Endodermal cell (in vitro differentiated cells): ENCODE data around the gene PCDHA13. TPM values are rescaled to one million over a fixed set of nuclear protein-coding genes. Genes with fewer than 3 reads are reported as not detected.

Experiments used
- DNase-seq: peaks from one replicate; pipeline ENCODE4 v3.0.0-alpha.2; 2017
- H3K27ac ChIP-seq: 2 replicates; pipeline ENCODE4 v1.5.1; 2013; ENCODE audit warnings: mild to moderate bottlenecking, low read depth, low read length, moderate library complexity
- H3K27me3 ChIP-seq: 2 replicates; pipeline ENCODE4 v1.6.1; 2013; ENCODE audit warnings: mild to moderate bottlenecking, low read length, moderate library complexity; ENCODE audit not compliant: insufficient read depth, control insufficient read depth, poor library complexity, severe bottlenecking
- H3K36me3 ChIP-seq: 2 replicates; pipeline ENCODE4 v1.7.0; 2013; ENCODE audit warnings: mild to moderate bottlenecking, low read length, moderate library complexity; ENCODE audit not compliant: control insufficient read depth, insufficient read depth
- H3K4me1 ChIP-seq: one replicate; pipeline ENCODE4 v1.7.0; 2013; ENCODE audit warnings: low read length; ENCODE audit not compliant: control insufficient read depth, insufficient read depth
- H3K4me3 ChIP-seq: 2 replicates; pipeline ENCODE4 v1.5.1; 2013; ENCODE audit warnings: mild to moderate bottlenecking, low read length, moderate library complexity
- H3K9ac ChIP-seq: 2 replicates; pipeline ENCODE4 v1.6.1; 2013; ENCODE audit warnings: mild to moderate bottlenecking, low read length, moderate library complexity; ENCODE audit not compliant: poor library complexity, severe bottlenecking; ENCODE audit errors: extremely low read depth
- H3K9me3 ChIP-seq: 2 replicates; pipeline ENCODE4 v1.6.1; 2013; ENCODE audit warnings: mild to moderate bottlenecking, low read length, moderate library complexity; ENCODE audit not compliant: control insufficient read depth
- H3K27ac Mint-ChIP-seq: 2 replicates; pipeline ENCODE4 v1.8.0; 2020; ENCODE audit warnings: mixed read lengths
- H3K27me3 Mint-ChIP-seq: 2 replicates; pipeline ENCODE4 v1.8.0; 2021; ENCODE audit warnings: mild to moderate bottlenecking, mixed read lengths; ENCODE audit not compliant: insufficient read depth
- H3K36me3 Mint-ChIP-seq: 2 replicates; pipeline ENCODE4 v1.8.0; 2020; ENCODE audit warnings: low read depth, mixed read lengths
- H3K4me1 Mint-ChIP-seq: 2 replicates; pipeline ENCODE4 v1.8.0; 2020; ENCODE audit warnings: mixed read lengths
- H3K4me3 Mint-ChIP-seq: 2 replicates; pipeline ENCODE4 v1.8.0; 2020; ENCODE audit warnings: mild to moderate bottlenecking, moderate library complexity, mixed read lengths
- H3K9me3 Mint-ChIP-seq: 2 replicates; pipeline ENCODE4 v1.8.0; 2020; ENCODE audit warnings: mild to moderate bottlenecking, mixed read lengths
- WGBS, 2 experiments: methylation state at CpG; one replicate each; pipeline versions ENCODE4 v1.1.5 to v1.1.7; 2013; ENCODE audit warnings: missing lambda C conversion rate in 2 of 2, mixed read lengths in 1 of 2; ENCODE audit not compliant: insufficient coverage in 1 of 2, insufficient read length in 1 of 2; 5-methylcytosine and 5-hydroxymethylcytosine counted together
- total RNA-seq, 2 donors: library from RNA; stranded (reverse); fragmentation: NEBNext Ultra II Directional in 1 of 2; extraction: Animal tissue kit (Norgen Biotek cat#: 25700) in 1 of 2; gene quantifications; 2 replicates in 1 of 2; 3 replicates in 1 of 2; pipeline ENCODE4 v1.2.1, GENCODE V29; 2021
- TF ChIP-seq, protein P1 (sequence below): fragments of 200-600 bp; sonication (generic); conservative IDR thresholded peaks from 2 replicates; pipeline ENCODE4 v1.5.0; 2021; ENCODE audit warnings: antibody characterized with exemption, mild to moderate bottlenecking

PCDHA13 gene
- total RNA-seq, 2 donors from 2014 or later: 1.2 to 3.8 TPM

DNA sequence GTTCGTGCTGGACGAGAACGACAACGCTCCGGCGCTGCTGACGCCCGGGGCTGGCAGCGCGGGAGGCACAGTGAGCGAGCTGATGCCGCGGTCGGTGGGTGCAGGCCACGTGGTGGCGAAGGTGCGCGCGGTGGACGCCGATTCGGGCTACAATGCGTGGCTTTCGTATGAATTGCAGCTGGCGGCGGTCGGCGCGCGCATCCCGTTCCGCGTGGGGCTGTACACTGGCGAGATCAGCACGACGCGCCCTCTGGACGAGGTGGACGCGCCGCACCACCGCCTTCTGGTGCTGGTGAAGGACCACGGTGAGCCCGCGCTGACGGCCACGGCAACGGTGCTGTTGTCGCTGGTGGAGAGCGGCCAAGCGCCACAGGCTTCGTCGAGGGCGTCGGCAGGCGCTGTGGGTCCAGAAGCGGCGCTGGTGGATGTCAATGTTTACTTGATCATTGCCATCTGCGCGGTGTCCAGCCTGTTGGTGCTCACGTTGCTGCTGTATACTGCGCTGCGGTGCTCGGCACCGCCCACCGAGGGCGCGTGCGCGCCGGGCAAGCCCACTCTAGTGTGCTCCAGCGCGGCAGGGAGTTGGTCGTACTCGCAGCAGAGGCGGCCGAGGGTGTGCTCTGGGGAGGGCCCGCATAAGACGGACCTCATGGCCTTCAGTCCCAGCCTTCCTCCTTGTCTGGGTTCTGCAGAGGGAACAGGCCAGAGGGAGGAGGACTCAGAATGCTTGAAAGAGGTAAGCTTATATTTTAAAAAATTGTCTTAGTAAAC, 2.2 kb downstream of the PCDHA13 start:
- Mint-ChIP-seq H3K27ac (no peak overlapping the region), H3K4me1 (no peaks in the 10 kb centered on the region), H3K36me3 (peaks cover 22% of the 10 kb centered on the region), H3K27me3 (no peaks in the 10 kb centered on the region), H3K9me3 (peaks cover 5% of the 10 kb centered on the region), H3K4me3 (no peak overlapping the region)
- H3K4me1 ChIP-seq: no peaks in the 10 kb centered on the region
- no peak overlapping the region for H3K4me3 ChIP-seq
- TF ChIP-seq, protein P1, sequence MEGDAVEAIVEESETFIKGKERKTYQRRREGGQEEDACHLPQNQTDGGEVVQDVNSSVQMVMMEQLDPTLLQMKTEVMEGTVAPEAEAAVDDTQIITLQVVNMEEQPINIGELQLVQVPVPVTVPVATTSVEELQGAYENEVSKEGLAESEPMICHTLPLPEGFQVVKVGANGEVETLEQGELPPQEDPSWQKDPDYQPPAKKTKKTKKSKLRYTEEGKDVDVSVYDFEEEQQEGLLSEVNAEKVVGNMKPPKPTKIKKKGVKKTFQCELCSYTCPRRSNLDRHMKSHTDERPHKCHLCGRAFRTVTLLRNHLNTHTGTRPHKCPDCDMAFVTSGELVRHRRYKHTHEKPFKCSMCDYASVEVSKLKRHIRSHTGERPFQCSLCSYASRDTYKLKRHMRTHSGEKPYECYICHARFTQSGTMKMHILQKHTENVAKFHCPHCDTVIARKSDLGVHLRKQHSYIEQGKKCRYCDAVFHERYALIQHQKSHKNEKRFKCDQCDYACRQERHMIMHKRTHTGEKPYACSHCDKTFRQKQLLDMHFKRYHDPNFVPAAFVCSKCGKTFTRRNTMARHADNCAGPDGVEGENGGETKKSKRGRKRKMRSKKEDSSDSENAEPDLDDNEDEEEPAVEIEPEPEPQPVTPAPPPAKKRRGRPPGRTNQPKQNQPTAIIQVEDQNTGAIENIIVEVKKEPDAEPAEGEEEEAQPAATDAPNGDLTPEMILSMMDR: no peak
- H3K36me3 ChIP-seq: peaks cover 16% of the 10 kb centered on the region
- H3K9me3 ChIP-seq: peaks cover 4% of the 10 kb centered on the region
- 97 to 98% methylated on average over 51 to 79 of the region's 79 CpGs for WGBS, 2 experiments
- DNase-seq: peak; percentile 38
- no peaks in the 10 kb centered on the region for H3K27me3 ChIP-seq
- no peak overlapping the region for H3K9ac ChIP-seq
- H3K27ac ChIP-seq: no peak overlapping the region

DNA sequence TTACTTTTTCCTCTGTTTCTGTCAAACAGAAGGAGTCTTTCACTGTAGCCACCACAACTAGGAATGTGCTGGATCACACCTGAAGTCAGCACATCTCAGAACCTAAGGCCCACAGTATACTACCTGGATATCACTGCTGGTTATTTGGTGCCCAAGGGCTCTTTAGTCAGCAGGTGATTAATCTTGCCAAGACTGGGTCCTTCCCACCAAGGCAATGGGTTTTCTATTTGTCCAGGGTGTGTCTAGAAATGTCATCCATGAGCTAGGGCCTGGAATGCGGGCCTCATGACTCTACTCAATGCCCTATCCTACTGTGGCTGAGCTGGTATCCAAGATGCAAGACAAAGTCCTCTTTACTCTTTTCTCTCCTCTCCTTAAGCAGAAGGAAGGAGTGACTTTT, 34.4 kb downstream of the PCDHA13 start:
- Histone ChIP-seq H3K9me3 (no peaks in the 10 kb centered on the region), H3K36me3 (no peaks in the 10 kb centered on the region), H3K9ac (no peak overlapping the region), H3K27me3 (no peaks in the 10 kb centered on the region), H3K4me3 (no peak overlapping the region), H3K4me1 (no peaks in the 10 kb centered on the region), H3K27ac (no peak overlapping the region)
- WGBS, 2 experiments: 83 to 96% methylated on average over 1 of the region's 1 CpG
- TF ChIP-seq, protein P1: no peak
- Mint-ChIP-seq H3K4me3 (no peak overlapping the region), H3K9me3 (peaks cover 9% of the 10 kb centered on the region), H3K27me3 (peaks cover 2% of the 10 kb centered on the region), H3K4me1 (no peaks in the 10 kb centered on the region), H3K36me3 (peaks cover 3% of the 10 kb centered on the region), H3K27ac (no peak overlapping the region)
- no peak for DNase-seq

DNA sequence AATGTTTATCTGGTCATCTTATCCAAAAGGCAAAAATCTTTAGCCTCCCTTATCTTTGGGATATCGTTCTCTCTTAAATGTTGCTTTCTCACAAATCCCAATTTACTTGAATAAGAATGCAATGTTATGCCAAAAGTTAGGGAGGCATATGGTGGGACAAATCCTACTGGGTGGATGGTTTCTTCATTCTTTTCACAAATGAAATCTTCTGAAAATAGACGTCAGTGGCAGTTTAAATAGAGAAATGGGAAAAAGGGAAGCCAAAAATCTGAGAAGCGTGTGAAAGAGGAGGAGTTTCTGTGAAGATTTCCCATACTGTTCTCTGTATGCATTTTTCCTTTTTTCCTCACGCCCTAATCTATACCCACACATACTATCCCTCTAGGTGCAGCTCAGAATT, 41.7 kb downstream of the PCDHA13 start:
- H3K27me3 Mint-ChIP-seq: peaks cover 34% of the 10 kb centered on the region
- Histone ChIP-seq H3K27me3 (peaks cover 29% of the 10 kb centered on the region), H3K4me1 (no peaks in the 10 kb centered on the region), H3K9ac (no peak overlapping the region), H3K4me3 (no peak overlapping the region), H3K36me3 (no peaks in the 10 kb centered on the region), H3K27ac (no peak overlapping the region), H3K9me3 (no peaks in the 10 kb centered on the region)
- no peaks in the 10 kb centered on the region for H3K9me3 Mint-ChIP-seq
- 90 to 100% methylated on average over 2 to 4 of the region's 4 CpGs for WGBS, 2 experiments
- H3K36me3 Mint-ChIP-seq: no peaks in the 10 kb centered on the region
- no peak for DNase-seq
- no peak overlapping the region for H3K27ac Mint-ChIP-seq
- TF ChIP-seq, protein P1: no peak
- H3K4me3 Mint-ChIP-seq: no peak overlapping the region
- peaks cover 20% of the 10 kb centered on the region for H3K4me1 Mint-ChIP-seq
